Measurements from ENCODE around the gene CDRT4. TPM values are rescaled to one million over a fixed set of nuclear protein-coding genes. Genes with fewer than 3 reads are reported as not detected.

The CDRT4 gene
- total and polyA plus RNA-seq, 10 of the 15 experiments (the other 5 are each of a cell fraction or from before 2014, with no cell fraction given): 0.11 to 1.3 (median 0.51) TPM; not detected in 3

DNA sequence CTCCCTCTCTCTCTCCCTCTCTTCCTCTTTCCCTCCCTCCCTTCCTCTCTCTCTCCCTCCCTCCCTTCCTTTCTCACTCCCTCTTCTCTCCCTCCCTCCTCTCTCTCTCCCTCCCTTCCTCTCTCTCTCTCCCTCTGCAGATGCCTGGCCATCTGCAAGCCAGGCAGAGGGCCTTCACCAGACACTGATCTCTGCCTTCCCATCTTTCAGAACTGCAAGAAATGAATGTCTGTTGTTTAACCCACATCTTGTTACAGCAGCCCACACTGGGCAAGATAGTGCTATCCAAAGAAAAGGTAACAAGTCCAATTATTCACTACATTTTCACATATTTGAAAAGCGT is 26.2 kb upstream of the CDRT4 start (continued):
- TF ChIP-seq REST (IDR thresholded peaks at IDR 0.05; ENCODE audit: low read depth, low read length): no peak
- no peak for TF ChIP-seq BHLHE40 (IDR thresholded peaks at IDR 0.05; ENCODE audit: borderline replicate concordance in 1 of 2, low read depth in 2 of 2, low read length in 1 of 2)

- TF ChIP-seq NFYB (IDR thresholded peaks at IDR 0.05; ENCODE audit: insufficient read depth, low read depth, low read length): no peak
- TF ChIP-seq SRF (IDR thresholded peaks at IDR 0.05; ENCODE audit: low read depth in 2 of 2, low read length in 2 of 2): no peak
- TF ChIP-seq BRCA1 (IDR thresholded peaks at IDR 0.05; ENCODE audit: low read depth, low read length): no peak
- TF ChIP-seq ASH2L (IDR thresholded peaks at IDR 0.05; ENCODE audit: borderline replicate concordance, low read depth): no peak
- no peak for TF ChIP-seq IRF4 (IDR thresholded peaks at IDR 0.05; ENCODE audit: low read depth, low read length)
- TF ChIP-seq FOS (IDR thresholded peaks at IDR 0.05; ENCODE audit: borderline replicate concordance, extremely low read depth, insufficient read length): no peak
- TF ChIP-seq MTA3 (IDR thresholded peaks at IDR 0.05; ENCODE audit: borderline replicate concordance, low read length): no peak
- no peak for TF ChIP-seq CBFB (IDR thresholded peaks at IDR 0.05; ENCODE audit: low read depth)
- H3K4me1 ChIP-seq (ENCODE audit: control insufficient read depth, insufficient read depth, low read length): no peaks in the 10 kb centered on the region
- intact Hi-C loops (cut with micrococcal nuclease; ENCODE audit: unreplicated experiment): no loop called here
- H4K20me1 ChIP-seq (ENCODE audit: control insufficient read depth, insufficient read depth): no peaks in the 10 kb centered on the region
- H3K27me3 ChIP-seq (replicated peaks in 1 of 2; ENCODE audit: control insufficient read depth in 2 of 2, insufficient read depth in 2 of 2, low read length in 1 of 2): no peaks in the 10 kb centered on the region
- H2AFZ ChIP-seq (ENCODE audit: control insufficient read depth, low read depth, low read length): no peak overlapping the region
- no peak for FAIRE-seq
- no peak overlapping the region for H3K4me3 ChIP-seq
- ChIA-PET POLR2A (no interaction called here), RAD21 (ENCODE audit: unreplicated experiment) (no interaction called here), CTCF (no interaction called here), SMC1A (ENCODE audit: uncharacterized antibody, unreplicated experiment) (no interaction called here)
- no peak overlapping the region for H3K9ac ChIP-seq (ENCODE audit: control insufficient read depth, insufficient read depth, low read length)
- no peaks in the 10 kb centered on the region for H3K36me3 ChIP-seq (ENCODE audit: control insufficient read depth in 2 of 2, insufficient read depth in 2 of 2, low read length in 1 of 2)
- in situ Hi-C loops (cut with MboI): no loop called here
- WGBS (ENCODE audit: insufficient coverage, insufficient replicate concordance, low lambda C conversion rate, missing lambda C conversion rate): 40% methylated on average over 8 of the region's 8 CpGs
- no TSS peak for BruUV-seq (replicated peaks)
- no peak overlapping the region for H3K4me2 ChIP-seq (ENCODE audit: control insufficient read depth, insufficient read depth)
- no peaks in the 10 kb centered on the region for H3K79me2 ChIP-seq (ENCODE audit: control insufficient read depth, insufficient read depth, low read length)
- no peak for ATAC-seq
- no peaks in the 10 kb centered on the region for H3K9me3 ChIP-seq (replicated peaks; ENCODE audit: control insufficient read depth, insufficient read depth, low read length)
- no peak overlapping the region for H3K27ac ChIP-seq (ENCODE audit: control insufficient read depth, insufficient read depth)
- DNase-seq (ENCODE audit: low read depth, low spot score): no peak
These were observed 25.6 kb upstream of the CDRT4 start for GRCh38 chr17:15492791-15493692.
